Left ventricle myocardium superior (tissue), 1 donor: ENCODE measurements around the gene ZMYND19. TPM values are rescaled to one million over a fixed set of nuclear protein-coding genes. Genes with fewer than 3 reads are reported as not detected.
"Not testable (repeated sequence)": the region's sequence is repeated elsewhere in the genome, so short reads cannot be mapped to it uniquely, and the experiment has no call there.

ENCODE experiments used
- ATAC-seq: fragments of 200-7000 bp; cut with Tn5 transposase; one replicate; pipeline ENCODE4 v1.9.1; 2020; ENCODE audit warnings: mild to moderate bottlenecking, moderate library complexity
- DNase-seq: peaks from one replicate; pipeline ENCODE4 v3.0.0-alpha.2; 2020
- intact Hi-C: fragments of 100-400 bp; cut with micrococcal nuclease; formaldehyde crosslinking; loops from one replicate; pipeline ENCODE4 v1.11.0; 2022
- total RNA-seq: library from RNA; stranded (reverse); fragmentation: NEBNext Ultra II Directional; extraction: Animal tissue kit (Norgen Biotek cat#: 25700); gene quantifications from one replicate; pipeline ENCODE4 v1.2.1, GENCODE V29; 2021
- donor health status: DM: no; HTN: yes; CAD: no; lungs with severe emphysema.

ZMYND19 gene
- total RNA-seq, 1 donor from 2014 or later: 11.6 TPM

GRCh38 chr9:137574192-137574591, 16.1 kb downstream of the ZMYND19 start:
- DNase-seq (no peak), ATAC-seq (no peak)
- intact Hi-C loops: no loop called here

- no peak for DNase-seq
- no peak for ATAC-seq
- intact Hi-C loops: no loop called here
Measured at GRCh38 chr9:137570566-137570965, 19.7 kb downstream of the ZMYND19 start.

- ATAC-seq (no peak), DNase-seq (no peak)
- intact Hi-C loops: no loop called here
Measured at GRCh38 chr9:137569609-137570203, 20.6 kb downstream of the ZMYND19 start.

- DNase-seq, intact Hi-C loops, ATAC-seq: not testable (repeated sequence)
Measured at GRCh38 chr9:137568445-137568844, 21.9 kb downstream of the ZMYND19 start.

GRCh38 chr9:137564817-137565411, 25.4 kb downstream of the ZMYND19 start:
- no peak for ATAC-seq

GRCh38 chr9:137564134-137564533, 26.2 kb downstream of the ZMYND19 start:
- intact Hi-C loops: no loop called here
- ATAC-seq (no peak), DNase-seq (no peak)

More at GRCh38 chr9:137564817-137565411, 25.4 kb downstream of the ZMYND19 start:
- intact Hi-C loops: no loop called here
- no peak for DNase-seq

- no peak for ATAC-seq
- no peak for DNase-seq
- intact Hi-C loops: no loop called here
Measured at GRCh38 chr9:137558127-137558526, 32.2 kb downstream of the ZMYND19 start.

GRCh38 chr9:137556069-137556838, 34.1 kb downstream of the ZMYND19 start:
- DNase-seq (no peak), ATAC-seq (peak; percentile 7)
- intact Hi-C loops: no loop called here

GRCh38 chr9:137555179-137555578, 35.1 kb downstream of the ZMYND19 start:
- intact Hi-C loops: no loop called here
- ATAC-seq (no peak), DNase-seq (no peak)

- intact Hi-C loops: no loop called here
- DNase-seq: no peak
- no peak for ATAC-seq
Measured at GRCh38 chr9:137554349-137554748, 36.0 kb downstream of the ZMYND19 start.

- ATAC-seq, DNase-seq, intact Hi-C loops: not testable (repeated sequence)
Measured at GRCh38 chr9:137553654-137554053, 36.7 kb downstream of the ZMYND19 start.

GRCh38 chr9:137552022-137552768, 38.1 kb downstream of the ZMYND19 start:
- intact Hi-C loops: no loop called here
- peak; percentile 49 for DNase-seq
- ATAC-seq: peak; percentile 10

GRCh38 chr9:137551264-137552021, 38.9 kb downstream of the ZMYND19 start, which contains the start of gene MRPL41:
Gene MRPL41 (plus strand): TSS chr9:137551879. CDS start chr9:137552082, 203 bp downstream.
- DNase-seq (peak; percentile 95), ATAC-seq (peak; percentile 74)
- intact Hi-C loops: no loop called here

GRCh38 chr9:137550958-137551263, 39.4 kb downstream of the ZMYND19 start:
- DNase-seq, intact Hi-C loops: not testable (repeated sequence)
- ATAC-seq: peak; percentile 3

GRCh38 chr9:137550231-137550621, 40.1 kb downstream of the ZMYND19 start, which contains the start of gene PNPLA7:
Gene PNPLA7 (minus strand): TSS chr9:137550402. CDS start chr9:137550197, 205 bp downstream.
- intact Hi-C loops: no loop called here
- ATAC-seq: peak; percentile 85

GRCh38 chr9:137547687-137548543, 42.4 kb downstream of the ZMYND19 start:
- intact Hi-C loops: no loop called here
- ATAC-seq: no peak
- DNase-seq: no peak

More at GRCh38 chr9:137550231-137550621, 40.1 kb downstream of the ZMYND19 start, which contains the start of gene PNPLA7:
- peak; percentile 92 for DNase-seq

- no peak for ATAC-seq
- DNase-seq: no peak
- intact Hi-C loops: no loop called here
Measured at GRCh38 chr9:137545123-137545522, 45.2 kb downstream of the ZMYND19 start.
